H54 (cell line): ENCODE results near the gene HLA-B.

Source experiments
- DNase-seq: peaks from one replicate; pipeline ENCODE4 v3.0.0; 2011; ENCODE audit warnings: low spot score, mixed read lengths; ENCODE audit not compliant: insufficient read length
- FAIRE-seq: peaks from 3 replicates; lab custom pipeline; 2011; peaks lifted over from hg19 to GRCh38; lab: Jason Lieb, UNC
- POLR2A ChIP-seq: IDR thresholded peaks from 2 replicates; pipeline ENCODE4 v1.6.1; 2011; ENCODE audit warnings: low read depth, mild to moderate bottlenecking, low read length

HLA-B gene

GRCh38 chr6:31352683-31353383, 4.1 kb downstream of the HLA-B start:
- FAIRE-seq (no peak), DNase-seq (no peak)
- TF ChIP-seq POLR2A = no peak

- no peak for TF ChIP-seq POLR2A
- DNase-seq (no peak), FAIRE-seq (no peak)
Observed at GRCh38 chr6:31352310-31352682, 4.7 kb downstream of the HLA-B start.

DNA sequence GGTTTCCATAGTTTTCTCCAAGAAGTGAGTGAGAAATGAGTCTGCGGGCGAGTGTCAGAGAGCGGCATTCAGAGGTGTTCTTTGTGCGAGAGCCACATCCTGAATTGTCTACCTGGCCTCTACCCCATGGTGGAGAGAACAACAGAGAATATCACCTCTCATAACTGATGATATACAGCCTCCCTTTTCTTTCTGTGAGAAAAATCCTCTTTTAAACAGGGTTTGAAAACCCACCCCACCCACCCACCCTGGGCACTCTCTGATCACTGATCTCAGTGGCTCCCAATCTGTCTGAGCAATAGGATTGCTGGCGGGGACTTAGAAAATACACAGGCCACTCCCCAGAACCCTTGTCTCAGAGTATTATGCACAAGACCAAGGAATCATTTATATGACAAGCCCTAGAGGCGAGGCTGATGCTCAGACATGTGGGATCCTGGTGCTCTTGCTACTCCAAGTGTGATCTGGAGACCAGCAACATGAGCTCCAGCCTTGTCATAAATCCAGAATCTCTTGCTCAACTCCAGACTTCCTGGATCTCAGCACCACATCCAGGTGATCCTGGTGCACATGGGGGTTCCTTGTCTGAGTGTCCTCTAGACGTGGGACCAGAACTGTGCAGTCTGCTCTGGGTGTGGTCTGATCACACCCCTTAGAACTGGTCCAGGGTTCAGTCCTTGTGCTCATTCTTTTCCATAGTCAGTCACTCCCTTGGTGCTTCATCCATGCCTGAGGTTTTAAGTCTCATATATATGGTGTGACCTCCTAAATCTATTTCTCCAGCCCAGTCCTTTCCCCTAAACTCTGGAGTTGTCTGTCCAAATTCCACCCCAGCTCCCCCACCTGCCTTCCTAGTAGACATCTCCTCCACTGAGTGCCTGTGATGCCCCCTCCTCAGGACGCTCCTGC, 5.3 kb downstream of the HLA-B start:
- DNase-seq = no peak
- no peak for FAIRE-seq
- no peak for TF ChIP-seq POLR2A

DNA sequence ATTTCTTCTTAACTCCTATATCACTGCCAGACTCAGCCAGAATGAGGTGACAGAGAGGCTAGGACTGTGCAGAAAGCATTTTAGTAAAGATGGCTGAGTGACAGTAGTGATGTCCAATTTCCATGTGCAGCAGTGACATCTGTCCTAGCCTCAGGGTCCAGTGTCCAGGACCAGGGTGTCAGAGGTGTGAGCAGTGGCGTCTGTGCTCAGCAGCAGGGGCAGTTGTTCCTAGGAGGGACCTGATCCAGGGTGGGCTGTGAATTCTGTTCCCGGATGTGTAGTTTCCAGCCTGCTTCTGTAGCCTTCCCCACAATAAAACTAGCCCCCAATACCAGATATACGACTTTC, 6.0 kb downstream of the HLA-B start:
- FAIRE-seq (no peak), DNase-seq (no peak)
- TF ChIP-seq POLR2A = no peak

- FAIRE-seq (no peak), DNase-seq (no peak)
- TF ChIP-seq POLR2A = no peak
Observed at GRCh38 chr6:31350196-31351032, 6.6 kb downstream of the HLA-B start.

GRCh38 chr6:31349301-31349700, 7.7 kb downstream of the HLA-B start:
- no peak for FAIRE-seq
- no peak for TF ChIP-seq POLR2A
- no peak for DNase-seq

GRCh38 chr6:31345026-31345730, 11.8 kb downstream of the HLA-B start:
- TF ChIP-seq POLR2A = no peak
- FAIRE-seq (peak; percentile 50), DNase-seq (no peak)

DNA sequence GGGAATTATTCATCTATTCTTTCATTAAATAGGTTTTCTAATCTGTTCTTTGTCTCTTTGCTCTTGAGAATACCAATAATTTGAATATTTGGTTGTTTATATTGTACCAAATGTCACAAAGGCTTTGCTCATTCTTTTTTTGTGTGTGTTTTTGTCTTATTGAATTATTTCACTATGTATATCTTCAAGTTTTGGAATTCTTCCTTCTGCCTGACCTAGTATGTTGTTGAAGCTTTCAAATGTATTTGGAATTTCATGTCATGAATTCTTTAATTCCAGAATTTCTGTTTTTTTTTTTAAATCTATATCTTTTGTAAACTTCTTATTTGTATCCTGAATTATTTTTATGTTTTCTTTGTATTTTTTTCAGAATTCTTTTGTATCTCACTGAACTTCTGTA, 16.8 kb downstream of the HLA-B start:
- no peak for TF ChIP-seq POLR2A
- DNase-seq = no peak
- FAIRE-seq = no peak

- FAIRE-seq (no peak), DNase-seq (no peak)
- no peak for TF ChIP-seq POLR2A
Observed at GRCh38 chr6:31339210-31339609, 17.8 kb downstream of the HLA-B start.

DNA sequence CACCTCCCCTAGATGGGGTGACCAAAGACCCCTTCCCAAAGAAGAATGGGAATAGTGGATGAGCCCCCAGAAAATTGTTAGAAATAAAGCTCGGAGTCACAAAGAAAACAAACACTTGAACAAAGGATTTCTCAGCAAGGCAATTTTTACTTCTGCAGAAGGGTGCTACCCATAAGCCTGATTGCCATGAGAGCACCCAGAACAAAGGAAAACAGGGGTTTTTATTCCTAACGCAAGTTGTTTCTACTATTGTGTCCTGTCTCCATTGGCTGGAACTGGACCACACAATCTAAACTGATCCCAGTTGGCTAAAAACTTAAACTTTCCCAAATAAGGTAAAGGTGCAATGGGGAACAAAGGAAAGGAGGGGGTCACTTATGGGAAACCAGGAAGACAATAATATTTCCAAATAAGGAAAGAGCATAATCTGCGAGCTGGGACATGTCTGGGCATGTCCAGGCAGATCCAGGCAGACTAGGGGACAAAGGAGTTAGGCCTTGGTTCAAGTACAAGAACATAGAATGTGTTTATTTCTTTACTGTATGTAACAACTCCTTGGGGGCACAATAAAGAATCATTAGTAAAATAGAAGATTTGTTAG, 20.0 kb downstream of the HLA-B start:
- no peak for TF ChIP-seq POLR2A
- no peak for FAIRE-seq
- no peak for DNase-seq

GRCh38 chr6:31332637-31333602, 24.1 kb downstream of the HLA-B start:
- DNase-seq (no peak), FAIRE-seq (no peak)
- no peak for TF ChIP-seq POLR2A
